Prostate gland (tissue), 2 donors: Measurements from ENCODE around the gene CEP126.

ENCODE experiments used
- CTCF ChIP-seq, 4 experiments: fragments of 200-600 bp in 2 of 4; fragments of 450-650 bp in 2 of 4; sonication (generic) in 2 of 4; IDR thresholded peaks; 1 replicate in 3 of 4; 2 replicates in 1 of 4; pipeline ENCODE4 v1.5.1; 2016 to 2019; ENCODE audit warnings: antibody characterized with exemption in 4 of 4, mild to moderate bottlenecking in 2 of 4, moderate library complexity in 2 of 4
- POLR2A ChIP-seq: fragments of 450-650 bp; IDR thresholded peaks from one replicate; pipeline ENCODE4 v1.6.1; 2016; ENCODE audit warnings: antibody characterized with exemption, mild to moderate bottlenecking

- TF ChIP-seq CTCF (IDR thresholded peaks at IDR 0.05) (no peak), POLR2A (no peak)
Observed at GRCh38 chr11:101945448-101945847, 30.6 kb downstream of the CEP126 start.
